Measurements from ENCODE around the gene ZNF446. TPM values are rescaled to one million over a fixed set of nuclear protein-coding genes. Genes with fewer than 3 reads are reported as not detected.
"Not testable (repeated sequence)": the region's sequence is repeated elsewhere in the genome, so short reads cannot be mapped to it uniquely, and the experiment has no call there.

ZNF446 gene
- total RNA-seq, 2 donors from 2014 or later, result 7.9 to 10.0 TPM

DNA sequence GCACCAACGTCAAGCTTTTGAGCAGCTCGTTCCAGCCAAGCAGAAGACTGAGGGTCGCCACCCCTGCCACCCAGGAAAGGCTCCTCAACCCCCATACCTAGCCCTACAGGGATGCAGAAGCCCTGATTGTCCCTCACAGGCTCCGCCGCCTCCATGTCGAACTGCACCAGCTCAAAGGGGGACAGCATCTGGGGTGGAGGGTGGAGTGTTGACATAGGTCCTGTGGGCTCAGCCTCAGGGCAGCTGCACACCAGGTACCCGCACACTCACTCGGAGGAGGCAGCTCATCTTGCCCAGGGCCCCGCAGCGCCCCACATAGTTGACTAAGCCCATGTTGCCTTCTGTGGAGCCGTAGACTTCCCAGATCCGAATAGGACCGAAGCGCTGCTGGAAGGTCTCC lies 24.1 kb downstream of the ZNF446 start:
- no peaks in the 10 kb centered on the region for H3K36me3 ChIP-seq
- H3K9me3 ChIP-seq, result no peaks in the 10 kb centered on the region
- no peaks in the 10 kb centered on the region for H3K27me3 ChIP-seq
- peak overlapping the region; percentile 78 to 89 for H3K27ac ChIP-seq
- H3K4me1 ChIP-seq, result peaks cover 0 to 29% of the 10 kb centered on the region in 2 donors
- no peak for DNase-seq (ENCODE audit: low spot score)
- TF ChIP-seq, protein P1, sequence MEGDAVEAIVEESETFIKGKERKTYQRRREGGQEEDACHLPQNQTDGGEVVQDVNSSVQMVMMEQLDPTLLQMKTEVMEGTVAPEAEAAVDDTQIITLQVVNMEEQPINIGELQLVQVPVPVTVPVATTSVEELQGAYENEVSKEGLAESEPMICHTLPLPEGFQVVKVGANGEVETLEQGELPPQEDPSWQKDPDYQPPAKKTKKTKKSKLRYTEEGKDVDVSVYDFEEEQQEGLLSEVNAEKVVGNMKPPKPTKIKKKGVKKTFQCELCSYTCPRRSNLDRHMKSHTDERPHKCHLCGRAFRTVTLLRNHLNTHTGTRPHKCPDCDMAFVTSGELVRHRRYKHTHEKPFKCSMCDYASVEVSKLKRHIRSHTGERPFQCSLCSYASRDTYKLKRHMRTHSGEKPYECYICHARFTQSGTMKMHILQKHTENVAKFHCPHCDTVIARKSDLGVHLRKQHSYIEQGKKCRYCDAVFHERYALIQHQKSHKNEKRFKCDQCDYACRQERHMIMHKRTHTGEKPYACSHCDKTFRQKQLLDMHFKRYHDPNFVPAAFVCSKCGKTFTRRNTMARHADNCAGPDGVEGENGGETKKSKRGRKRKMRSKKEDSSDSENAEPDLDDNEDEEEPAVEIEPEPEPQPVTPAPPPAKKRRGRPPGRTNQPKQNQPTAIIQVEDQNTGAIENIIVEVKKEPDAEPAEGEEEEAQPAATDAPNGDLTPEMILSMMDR (IDR thresholded peaks at IDR 0.05), result no peak
- H3K4me3 ChIP-seq, result peak overlapping the region in 1 of 2 donors; percentile 65

DNA sequence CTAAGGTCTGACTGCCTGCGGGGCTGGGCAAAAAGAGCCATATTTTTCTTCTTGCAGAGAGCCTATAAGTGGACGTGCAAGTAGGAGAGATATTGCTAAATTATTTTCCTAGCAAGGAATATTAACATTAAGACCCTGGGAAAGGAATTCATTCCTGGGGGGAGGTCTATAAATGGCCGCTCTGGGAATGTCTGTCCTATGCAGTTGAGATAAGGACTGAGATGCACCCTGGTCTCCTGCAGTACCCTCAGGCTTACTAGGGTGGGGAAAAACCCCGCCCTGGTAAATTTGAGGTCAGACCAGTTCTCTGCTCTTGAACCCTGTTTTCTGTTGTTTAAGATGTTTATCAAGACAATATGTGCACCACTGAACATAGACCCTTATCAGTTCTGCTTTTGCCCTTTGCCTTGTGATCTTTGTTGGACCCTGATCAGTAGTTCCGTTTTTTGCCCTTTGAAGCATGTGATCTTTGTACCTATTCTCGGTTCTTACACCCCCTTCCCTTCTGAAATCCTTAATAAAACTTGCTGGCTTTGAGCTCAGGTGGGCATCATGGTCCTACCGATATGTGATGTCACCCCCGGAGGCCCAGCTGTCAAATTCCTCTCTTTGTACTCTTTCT lies 31.6 kb downstream of the ZNF446 start:
- not testable (repeated sequence) for H3K27me3 ChIP-seq; H3K27ac ChIP-seq; H3K4me1 ChIP-seq; H3K9me3 ChIP-seq; H3K36me3 ChIP-seq; H3K4me3 ChIP-seq; DNase-seq (ENCODE audit: low spot score)

DNA sequence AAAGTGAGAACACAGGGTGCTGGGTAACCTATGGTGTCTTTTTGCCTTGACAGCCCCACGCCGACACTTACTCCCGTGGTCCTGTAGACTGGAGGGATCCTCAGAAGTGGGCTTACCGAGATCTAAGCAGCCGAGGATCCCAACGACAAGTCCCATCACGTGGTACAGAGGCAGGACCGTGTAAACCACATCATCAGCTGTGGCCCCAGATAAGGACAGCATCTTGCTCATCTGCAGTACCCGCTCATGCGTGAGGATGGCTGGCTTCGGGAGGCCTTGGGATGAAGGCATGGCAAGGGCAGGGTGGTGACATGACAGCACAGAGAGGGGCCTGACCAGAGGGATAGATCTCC lies 33.6 kb downstream of the ZNF446 start:
- DNase-seq (ENCODE audit: low spot score), result no peak
- H3K36me3 ChIP-seq, result no peaks in the 10 kb centered on the region
- TF ChIP-seq, protein P1 (IDR thresholded peaks at IDR 0.05), result no peak
- peaks cover 0 to 13% of the 10 kb centered on the region in 2 donors for H3K4me1 ChIP-seq
- no peak overlapping the region for H3K4me3 ChIP-seq
- H3K27me3 ChIP-seq, result no peaks in the 10 kb centered on the region
- peaks cover 0 to 4% of the 10 kb centered on the region in 2 donors for H3K9me3 ChIP-seq
- H3K27ac ChIP-seq, result no peak overlapping the region

DNA sequence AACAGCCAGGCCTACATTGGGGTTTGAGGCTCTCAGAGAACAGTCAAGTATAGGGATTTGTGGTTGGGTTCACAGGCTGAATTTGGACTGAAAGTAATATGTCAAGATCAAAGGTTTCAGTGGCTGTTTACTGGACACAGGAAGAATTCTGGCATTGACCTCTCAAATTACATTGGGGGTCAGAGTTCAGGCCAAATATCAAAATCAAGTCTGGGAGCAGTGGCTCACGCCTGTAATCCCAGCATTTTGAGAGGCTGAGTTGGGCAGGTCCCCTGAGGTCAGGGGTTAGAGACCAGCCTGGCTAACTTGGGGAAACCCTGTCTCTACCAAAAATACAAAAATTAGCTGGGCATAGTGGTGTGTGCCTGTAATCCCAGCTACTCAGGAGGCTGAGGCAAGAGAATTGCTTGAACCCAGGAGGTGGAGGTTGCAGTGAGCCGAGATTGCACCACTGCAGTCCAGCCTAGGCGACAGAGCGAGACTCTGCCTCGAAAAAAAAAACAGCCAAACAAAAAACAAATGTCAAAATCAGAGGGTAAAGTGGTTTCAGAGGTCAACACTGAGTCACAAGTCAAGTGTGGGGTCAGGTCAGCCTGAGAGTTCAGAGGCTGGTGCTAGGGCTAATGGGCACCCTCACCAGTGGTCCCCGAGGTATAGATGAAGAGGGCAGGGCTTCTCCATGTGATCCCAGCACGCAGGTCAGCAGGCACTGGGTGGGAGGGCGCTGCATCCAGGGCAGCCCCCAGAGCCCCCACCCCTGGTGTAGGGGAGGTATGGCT lies 34.1 kb downstream of the ZNF446 start:
- Histone ChIP-seq H3K27me3 (no peaks in the 10 kb centered on the region), H3K4me3 (no peak overlapping the region), H3K27ac (no peak overlapping the region), H3K36me3 (no peaks in the 10 kb centered on the region), H3K4me1 (peaks cover 0 to 18% of the 10 kb centered on the region in 2 donors), H3K9me3 (peaks cover 0 to 4% of the 10 kb centered on the region in 2 donors)
- TF ChIP-seq, protein P1 (IDR thresholded peaks at IDR 0.05), result no peak
- DNase-seq (ENCODE audit: low spot score), result no peak

DNA sequence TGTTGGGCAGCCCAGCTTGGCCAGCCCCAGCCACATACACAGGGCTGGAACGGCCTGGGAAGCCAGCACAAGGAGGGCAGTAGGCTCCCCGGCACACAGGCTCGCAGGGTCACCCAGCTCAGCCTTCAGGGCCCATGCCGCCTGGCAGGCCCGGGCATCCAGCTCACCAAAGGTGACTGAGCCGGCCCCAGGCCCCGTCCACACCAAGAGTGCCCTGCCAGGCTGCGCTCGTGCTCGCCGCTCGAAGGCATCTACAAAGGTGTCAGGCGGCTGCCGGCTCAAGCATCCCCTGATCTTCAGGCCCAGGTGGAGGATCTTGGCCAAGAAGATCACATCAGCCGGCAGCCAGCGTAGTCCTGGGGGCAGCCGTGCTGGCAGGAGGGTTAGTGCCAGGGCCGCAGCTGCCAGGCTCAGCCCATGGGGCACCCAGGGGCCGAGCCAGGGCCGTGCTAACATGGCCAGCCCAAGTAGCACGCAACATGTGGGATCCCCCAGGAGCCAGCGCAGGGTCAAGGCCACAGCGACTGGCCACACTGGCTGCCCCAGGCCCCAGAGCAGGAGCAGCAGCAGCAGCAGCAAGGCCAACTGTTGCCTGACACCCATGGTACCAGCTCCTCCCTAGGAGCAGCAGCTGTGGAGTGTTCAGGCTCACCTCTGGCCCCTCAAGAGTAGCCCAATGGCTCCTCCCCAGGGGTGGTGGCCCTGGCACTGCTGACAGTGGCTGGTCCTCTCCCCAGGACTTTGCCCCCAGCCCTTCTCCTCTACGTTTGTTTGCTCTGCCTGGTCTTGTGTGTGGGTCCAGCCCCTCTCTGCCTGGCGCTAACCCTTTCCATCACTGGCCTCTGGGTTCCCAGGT lies 35.4 kb downstream of the ZNF446 start, which contains the start of gene SLC27A5:
Gene SLC27A5, minus strand, starts transcription at position 640 of the 856 bp plus-strand sequence. Its CDS starts 37 bp downstream, at position 603.
- no peaks in the 10 kb centered on the region for H3K27me3 ChIP-seq
- H3K27ac ChIP-seq, result no peak within 1 kb of the TSS
- H3K4me1 ChIP-seq, result peaks cover 0 to 25% of the 10 kb centered on the region in 2 donors
- H3K4me3 ChIP-seq, result no peak within 1 kb of the TSS
- TF ChIP-seq, protein P1 (IDR thresholded peaks at IDR 0.05), result no peak
- DNase-seq (ENCODE audit: low spot score), result no peak
- peaks cover 11% of the 10 kb centered on the region for H3K36me3 ChIP-seq
- H3K9me3 ChIP-seq, result peaks cover 0 to 4% of the 10 kb centered on the region in 2 donors

Measured in right atrium auricular region (tissue), 2 donors.